Medulla oblongata (tissue), 1 donor: ENCODE results near the gene TMC6.

Experiments
- DNase-seq: peaks from one replicate; pipeline ENCODE4 v3.0.0-alpha.2; 2015; ENCODE audit errors: extremely low spot score

Gene TMC6

DNA sequence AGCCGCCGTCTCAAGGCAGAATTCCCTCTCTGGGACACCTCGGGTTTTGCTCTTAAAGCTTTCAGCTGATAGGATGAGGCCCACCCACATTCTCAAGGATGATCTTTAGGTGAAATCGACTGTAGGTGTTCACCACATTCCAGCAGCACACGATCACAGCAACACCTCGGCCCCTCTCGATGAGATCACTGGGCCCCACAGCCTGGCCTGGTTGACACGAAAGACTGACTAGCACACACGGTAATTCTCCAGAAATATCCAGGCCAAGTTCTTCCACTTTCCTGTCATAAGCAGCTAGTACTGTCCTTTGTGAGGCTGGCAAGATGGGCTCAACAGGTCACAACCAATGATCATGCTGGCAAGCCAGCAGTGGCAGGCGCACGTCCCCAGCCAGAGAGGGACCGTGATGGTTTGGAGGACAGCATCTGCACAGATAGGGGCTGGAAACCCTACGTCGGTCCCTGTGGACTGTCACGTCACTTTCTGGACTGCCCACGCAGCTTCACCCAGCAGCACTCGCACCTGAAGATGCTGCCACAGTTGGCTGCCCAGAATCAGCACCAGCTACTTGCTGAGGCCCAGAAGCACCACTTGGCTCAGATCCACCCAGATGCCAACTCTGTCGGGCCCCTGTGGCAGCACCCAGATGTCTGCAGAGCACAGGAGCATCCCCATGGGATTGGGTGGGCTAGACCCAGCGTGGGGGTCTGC lies 17.4 kb downstream of the TMC6 start:
- no peak for DNase-seq

DNA sequence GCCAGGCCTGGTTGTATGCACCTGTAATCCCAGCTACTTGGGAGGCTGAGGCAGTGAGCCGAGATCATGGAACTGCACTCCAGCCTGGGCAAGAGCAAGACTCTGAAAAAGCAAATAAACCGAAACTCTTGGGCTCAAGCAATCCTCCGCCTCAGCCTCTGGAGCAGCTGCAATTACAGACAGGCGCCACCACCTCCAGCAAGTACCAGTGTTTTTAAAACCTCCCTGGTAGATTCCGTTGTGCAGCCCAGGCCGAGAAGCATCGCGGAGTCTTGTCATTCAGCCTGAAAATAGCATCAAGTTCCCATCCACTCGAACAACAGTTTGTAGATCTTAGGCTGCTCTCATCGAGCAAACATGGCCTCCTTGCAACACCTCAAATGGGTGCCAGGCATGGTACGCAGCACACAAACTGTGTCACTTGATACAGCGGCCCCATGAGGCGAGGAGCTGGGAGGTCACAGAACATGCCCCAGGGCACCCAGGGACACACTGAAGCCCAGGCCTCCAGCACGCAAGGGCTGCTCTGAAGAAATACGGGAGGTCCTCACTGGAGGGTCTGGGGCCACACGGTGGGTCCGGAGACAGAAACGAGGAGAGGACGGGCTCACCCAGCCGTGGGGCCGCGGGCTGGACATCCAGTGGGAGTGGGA lies 18.1 kb downstream of the TMC6 start:
- no peak for DNase-seq

DNA sequence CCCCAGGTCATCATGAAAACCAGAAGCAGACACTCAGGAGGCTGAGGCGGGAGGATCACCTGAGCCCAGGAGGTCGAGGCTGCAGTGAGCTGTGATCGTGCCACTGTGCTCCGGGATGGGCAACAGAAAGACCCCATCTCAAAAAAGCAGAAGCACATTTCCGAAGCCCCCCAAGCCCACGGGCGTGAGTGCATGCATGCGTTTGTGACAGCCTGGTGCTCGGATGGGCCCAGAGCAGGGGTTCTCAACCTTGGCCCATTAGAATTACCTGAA lies 19.1 kb downstream of the TMC6 start:
- DNase-seq = no peak

DNA sequence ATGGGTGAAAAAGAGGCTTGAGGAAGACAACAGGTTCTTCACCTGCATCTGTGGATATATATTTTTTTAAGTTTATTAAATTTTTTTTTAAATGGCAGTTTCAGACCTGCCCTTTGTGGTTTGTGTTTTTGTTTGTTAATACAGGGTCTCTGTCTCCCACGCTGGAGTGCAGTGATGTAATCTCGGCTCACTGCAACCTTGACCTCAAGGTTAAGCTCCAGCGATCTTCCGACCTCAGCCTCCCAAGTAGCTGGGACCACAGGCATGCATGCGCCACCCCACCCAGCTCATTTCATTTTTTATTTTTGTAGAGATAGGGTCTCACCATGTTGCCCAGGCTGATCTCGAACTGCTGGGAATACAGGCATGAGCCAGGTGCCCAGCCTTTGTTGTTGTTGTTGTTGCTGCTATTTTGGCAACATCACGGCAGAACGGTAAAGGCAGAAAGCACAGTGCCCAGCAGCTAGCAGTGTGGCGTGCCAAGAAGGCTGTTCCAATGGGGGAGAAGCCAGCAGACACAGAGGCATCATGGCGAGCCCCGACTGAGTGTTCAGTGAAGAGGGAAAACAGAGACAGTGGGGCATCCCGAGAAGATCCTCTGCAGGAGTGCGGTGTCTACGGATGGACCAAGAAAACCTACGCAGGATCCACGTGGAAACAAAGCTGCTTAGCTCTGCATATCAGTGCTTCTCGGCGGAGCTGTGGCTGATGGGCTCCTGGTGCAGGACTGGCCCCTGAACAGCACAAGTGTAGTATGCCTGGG lies 19.6 kb downstream of the TMC6 start:
- DNase-seq = no peak

DNA sequence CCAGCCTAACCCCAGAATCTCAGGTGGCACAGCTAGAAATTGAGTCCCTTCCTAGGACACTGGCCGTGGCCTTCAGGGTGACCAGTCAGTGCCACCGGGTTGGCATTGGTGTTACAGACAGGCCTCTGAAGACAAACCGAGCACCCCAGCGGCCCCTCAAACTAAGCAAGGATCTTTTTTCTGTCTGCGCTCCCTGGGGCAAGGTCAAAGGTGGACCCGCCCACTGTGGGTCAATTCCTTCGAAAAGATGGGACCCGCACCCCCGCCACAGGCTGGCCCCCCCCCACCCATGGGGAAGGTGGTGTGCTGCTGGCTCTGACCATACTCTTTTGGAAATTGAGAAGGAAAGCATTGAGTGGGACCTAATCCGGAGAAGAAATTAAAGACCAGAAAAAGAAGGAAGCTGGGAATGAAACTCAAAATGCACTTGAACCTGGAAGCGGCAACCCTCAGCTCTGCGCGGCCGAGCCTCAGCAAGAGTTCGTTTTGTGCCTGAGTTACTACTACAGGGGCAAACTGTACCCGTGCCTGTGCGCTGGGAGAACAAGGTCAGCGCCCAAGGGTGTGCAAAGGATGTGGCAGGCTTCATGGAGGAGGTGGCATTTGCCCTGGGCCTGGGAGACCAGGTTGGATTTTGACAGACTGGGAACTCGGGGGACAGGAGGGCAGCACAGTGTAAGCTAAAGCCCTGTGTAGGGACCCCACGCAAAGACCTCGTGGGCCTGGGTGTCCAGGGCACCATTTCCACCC lies 20.4 kb downstream of the TMC6 start:
- no peak for DNase-seq

DNA sequence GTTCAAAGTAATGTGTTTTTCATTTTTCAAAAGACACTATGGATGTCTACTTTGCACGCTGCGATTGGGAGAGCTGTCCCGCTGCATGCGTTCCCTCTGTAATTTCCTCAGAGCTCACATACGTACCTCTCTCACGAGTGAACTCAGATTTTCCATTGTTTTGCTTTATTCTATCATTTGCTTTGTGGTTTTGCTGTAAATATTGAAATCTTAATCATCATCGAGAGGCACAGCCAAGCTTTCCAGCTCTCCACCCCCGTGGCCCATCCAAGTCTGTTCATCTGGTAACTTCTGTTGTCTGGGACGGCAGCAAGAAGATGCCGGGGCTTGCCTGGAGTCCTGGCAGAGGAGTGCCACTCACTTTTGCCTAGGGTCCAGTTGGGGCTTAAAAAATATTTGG lies 21.1 kb downstream of the TMC6 start:
- no peak for DNase-seq

DNA sequence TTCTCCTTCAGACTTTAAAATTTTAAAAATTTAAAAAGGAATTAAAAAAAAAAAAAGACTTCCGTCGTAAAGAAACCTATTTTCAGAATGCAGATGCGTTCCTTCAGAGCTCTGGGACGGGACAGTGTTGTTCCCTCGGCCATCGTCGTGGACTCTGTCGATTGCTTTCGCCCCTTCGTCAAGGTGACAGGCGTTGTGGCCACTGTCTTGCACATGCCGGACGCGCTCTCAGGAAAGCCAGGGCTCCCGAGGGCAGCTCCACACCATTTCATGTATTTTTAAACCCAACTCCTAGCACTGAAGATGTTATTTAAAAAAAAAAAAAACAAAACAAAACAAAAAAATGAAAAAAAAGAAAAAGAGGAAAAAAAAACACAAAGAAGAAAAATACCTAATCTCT lies 22.3 kb downstream of the TMC6 start:
- no peak for DNase-seq

DNA sequence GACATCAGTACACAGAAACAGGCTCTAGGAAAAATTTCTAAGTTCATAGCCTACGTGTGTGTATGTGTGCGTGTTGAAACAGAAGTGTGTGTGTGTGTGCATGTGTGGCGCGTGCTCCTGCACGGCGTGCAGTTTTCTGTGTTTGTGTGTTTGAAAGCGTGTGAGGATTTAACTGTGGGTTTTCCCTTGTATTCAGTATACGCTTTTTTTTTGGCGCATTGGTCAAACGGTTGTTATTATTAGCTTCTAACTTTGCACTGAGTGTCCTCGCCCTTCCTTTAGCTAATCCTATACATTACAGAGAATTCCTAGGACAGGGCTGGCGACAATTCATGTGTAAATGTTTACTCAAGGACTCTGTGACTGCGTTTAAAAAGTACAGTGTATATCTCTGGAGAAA lies 23.0 kb downstream of the TMC6 start:
- no peak for DNase-seq

DNA sequence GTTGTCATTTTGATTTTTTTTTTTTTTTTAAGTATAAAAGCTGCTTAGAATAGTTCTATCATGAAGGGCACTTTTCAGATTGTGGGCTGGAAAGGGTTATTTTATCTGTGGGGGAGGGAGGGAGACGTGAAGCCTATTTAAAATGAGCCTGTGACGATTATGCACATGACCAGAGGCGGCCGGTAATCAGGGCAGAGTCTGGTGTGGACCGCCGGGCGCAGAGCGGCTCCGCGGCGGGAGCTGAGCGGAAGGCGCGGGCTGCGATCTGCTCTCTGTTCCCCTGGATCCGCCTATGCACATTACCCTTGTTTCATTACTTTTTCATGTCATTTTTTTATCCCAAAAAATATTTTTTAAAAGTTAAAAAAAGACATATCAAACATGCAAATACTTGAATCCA lies 23.5 kb downstream of the TMC6 start:
- no peak for DNase-seq

DNA sequence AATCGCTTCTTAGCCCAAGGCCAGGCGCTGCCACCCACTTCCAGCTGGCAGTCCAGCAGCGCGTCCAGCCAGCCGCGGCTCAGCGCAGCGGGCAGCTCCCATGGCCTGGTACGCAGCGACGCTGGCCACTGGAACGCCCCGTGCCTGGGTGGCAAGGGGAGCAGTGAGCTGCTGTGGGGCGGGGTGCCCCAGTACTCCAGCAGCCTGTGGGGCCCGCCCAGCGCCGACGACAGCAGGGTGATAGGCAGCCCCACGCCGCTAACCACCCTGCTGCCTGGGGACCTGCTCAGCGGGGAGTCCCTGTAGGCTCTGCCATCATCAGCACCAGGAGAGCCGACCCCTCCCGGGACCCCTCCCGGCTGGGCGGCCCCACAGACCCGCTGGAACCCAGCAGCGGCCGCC lies 24.0 kb downstream of the TMC6 start:
- no peak for DNase-seq

DNA sequence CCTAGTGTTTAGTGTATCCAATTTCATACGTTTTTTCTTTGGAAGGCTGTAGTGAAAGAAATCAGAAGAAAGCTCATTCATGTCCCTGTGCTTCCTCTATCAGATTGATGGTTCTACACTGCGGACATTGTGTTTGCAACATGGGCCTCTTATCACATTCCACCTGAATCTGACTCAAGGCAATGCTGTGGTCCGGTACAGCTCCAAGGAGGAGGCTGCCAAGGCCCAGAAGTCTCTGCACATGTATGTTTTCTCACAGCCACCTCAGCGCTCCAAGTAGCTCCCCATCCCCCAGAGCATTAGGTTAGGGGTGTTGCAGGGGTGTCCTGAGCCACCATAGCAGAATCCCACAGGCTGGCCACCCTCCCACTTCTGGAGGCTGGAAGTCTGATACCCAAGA lies 25.2 kb downstream of the TMC6 start:
- no peak for DNase-seq

DNA sequence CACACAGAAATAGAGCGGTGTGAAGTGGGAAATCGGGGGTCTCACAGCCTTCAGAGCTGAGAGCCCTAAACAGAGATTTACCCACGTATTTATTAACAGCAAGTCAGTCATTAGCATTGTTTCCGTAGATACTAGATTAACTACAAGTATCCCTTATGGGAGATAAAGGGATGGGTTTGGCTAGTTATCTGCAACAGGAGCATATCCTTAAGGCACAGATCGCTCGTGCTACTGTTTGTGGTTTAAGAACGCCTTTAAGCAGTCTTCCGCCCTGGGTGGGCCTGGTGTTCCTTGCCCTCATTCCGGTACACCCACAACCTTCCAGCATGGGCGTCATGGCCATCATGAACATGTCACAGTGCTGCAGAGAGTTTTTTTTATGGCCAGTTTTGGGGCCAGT lies 27.0 kb downstream of the TMC6 start:
- no peak for DNase-seq

DNA sequence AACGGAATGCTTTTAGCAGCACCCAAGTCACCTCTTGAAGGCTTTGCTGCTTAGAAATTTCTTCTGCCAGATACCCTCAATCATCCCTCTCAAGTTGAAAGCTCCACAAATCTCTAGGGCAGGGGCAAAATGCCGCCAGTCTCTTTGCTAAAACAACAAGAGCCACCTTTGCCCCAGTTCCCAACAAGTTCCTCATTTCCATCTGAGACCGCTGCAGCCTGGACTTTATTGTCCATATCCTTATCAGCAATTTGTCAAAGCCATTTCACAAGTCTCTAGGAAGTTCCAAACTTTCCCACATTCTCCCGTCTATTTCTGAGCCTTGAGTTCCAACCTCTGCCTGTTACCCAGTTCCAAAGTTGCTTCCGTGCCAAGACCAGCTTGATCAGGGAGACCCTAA lies 27.4 kb downstream of the TMC6 start:
- no peak for DNase-seq

DNA sequence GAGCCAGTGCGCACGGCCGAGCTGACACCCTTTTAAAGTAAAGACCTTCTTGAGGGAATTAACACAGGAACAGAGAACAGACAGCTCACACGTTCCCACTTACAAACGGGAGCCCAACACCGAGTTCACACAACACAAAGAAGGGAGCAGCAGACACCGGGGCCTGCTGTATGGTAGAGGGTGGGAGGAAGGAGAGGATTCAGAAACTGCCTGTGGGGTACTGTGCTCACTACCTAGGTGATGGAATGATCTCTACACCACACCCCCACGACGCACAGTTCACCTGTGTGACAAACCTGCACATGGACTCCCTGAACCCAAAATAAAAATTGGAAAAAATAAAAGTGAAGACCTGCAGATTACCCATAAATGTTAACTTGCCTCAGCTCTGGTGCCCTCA lies 32.5 kb downstream of the TMC6 start:
- no peak for DNase-seq

DNA sequence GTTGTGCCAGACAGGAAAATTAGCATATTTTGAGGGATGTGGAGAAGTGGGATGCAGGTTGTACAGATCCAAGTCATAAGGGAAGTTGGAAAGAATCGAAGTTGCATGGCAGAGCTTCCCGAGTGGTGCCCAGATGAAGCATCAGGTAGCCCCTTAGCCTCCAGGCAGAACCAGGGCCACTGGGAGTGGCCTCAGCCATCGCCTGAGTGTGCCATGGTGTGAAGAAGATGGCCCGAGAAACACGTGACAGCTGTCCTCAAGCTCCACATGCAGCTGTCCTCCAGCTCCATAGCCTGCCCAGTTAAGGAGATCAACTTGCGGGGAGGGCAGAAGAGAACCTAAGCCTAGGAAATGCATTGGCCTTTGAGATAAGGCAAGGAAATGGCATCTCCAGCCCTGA lies 33.5 kb downstream of the TMC6 start:
- no peak for DNase-seq

DNA sequence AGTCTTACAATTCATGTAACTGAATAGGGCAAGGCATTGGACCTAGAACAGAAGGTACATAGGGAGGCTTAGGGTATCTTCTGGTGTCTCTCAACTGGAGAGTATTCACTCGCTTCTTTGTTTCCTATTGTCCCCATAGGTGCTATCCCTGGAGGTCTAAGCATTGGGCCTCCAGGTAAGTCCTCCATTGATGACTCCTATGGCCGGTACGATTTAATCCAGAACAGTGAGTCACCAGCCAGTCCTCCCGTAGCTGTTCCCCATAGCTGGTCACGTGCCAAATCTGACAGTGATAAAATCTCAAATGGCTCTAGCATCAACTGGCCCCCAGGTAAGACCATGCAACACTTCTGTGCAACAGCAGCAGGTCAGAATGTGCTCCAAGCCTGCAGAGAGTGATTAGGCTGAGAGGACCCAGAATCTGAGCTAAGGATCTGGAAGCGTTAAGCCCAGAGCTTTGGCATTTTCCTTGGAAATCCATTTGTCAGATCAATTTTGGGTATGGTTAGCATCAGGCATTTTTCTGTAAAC lies 35.7 kb downstream of the TMC6 start:
- DNase-seq = no peak

DNA sequence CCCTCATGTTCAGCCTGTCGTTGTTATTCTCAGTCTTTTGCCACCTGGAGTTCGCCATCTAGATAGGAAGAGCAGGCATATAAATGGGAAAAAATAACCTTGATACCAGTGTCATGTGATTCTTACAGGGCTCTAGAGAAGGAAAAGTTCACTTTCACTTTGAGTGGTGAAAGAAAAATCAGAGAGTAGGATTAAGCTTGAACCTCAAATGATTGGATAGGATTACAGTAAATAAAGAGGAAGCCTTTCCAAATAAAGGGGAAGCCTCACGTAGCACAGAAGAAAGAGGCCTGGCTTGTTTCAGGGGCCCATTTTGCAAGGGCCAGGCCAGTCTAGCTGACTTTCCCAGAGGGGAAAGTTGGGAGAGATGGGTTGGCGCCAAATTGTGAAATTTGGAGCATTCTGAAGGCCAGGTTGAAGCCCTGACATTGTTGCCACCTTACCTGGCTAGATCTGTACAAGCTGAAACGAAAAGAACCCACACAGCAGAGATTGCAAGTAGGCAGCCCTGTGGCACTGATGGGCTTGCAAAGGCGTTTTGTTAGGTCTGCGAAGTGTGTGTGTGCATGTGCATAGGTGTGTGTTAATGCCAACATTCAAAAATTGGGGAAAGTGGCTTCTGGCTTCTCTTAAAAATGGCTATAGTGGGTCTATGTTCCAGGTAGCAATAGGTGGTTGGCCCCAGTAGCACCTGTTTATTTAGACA lies 38.8 kb downstream of the TMC6 start:
- peak; percentile 52 for DNase-seq

DNA sequence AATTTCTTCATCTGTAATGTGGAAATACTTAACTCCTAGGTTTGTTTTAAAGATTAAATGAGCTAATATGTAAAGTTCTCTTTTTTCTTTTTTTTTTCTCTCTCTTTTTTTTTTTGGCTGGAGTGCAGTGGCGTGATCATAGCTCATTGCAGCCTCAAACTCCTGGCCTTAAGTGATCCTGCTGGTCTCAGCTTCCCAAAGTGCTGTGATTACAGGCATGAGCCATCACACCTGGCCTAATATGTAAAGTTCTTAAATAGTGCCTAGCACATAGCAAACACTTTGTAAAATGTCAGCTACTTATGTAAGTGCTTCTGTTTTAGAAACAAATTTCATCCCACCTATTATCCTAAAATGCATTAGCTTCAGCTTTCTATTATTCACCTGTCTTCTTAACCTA lies 40.0 kb downstream of the TMC6 start:
- DNase-seq = no peak

DNA sequence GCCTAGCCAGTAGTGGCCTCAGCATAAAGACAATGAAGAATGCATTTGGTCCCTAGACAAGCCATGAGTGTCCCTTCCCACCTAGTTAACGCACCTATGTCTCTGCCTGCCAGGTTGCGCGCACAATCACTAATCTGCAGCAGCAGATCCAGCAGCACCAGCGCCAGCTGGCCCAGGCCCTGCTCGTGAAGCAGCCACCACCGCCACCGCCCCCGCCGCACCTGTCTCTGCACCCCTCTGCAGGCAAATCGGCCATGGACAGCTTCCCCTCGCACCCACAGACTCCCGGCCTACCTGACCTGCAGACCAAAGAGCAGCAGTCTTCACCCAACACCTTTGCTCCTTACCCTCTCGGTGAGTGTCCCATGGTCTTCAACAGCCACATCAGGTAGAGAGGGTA lies 41.8 kb downstream of the TMC6 start:
- DNase-seq = no peak

DNA sequence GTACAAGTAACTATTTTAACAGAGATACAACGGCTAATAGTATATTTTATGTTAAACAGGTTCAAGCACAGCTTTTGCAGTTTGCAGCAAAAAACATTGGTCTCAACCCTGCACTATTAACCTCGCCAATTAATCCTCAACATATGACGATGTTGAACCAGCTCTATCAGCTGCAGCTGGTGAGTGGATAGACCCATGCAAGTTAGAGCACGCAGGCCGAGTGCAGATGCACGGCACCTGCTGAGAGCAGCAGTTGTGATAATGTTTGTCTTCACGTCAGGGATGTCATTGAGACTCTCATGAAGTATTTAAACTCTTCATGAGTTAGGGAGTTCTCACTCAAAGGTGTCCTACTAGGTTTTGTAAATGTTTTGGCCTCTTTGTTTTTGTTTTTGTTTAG lies 45.6 kb downstream of the TMC6 start:
- peak; percentile 21 for DNase-seq

DNA sequence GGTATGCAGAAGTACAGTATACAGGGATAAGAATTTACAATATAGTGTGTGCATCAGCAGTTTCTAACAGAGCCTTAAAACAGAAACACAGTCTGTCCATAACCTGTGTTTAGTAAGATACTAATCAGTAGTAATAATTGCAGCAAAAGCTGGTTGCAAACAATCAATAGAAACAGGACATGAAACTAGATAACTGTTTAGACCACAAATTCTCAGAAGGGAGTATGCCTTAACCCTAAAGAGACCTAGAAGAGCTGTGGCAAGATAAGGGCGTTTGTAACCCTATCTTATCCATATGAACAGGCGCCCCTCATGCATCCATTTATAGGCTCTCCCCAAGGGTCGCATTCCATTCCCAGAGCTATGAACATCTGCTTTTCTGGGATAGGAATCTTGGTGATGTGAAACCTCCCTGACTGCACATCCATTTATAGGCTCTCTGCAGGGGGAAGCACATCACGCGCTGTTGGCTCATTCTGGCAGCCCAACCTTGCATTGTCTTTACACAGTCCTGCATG lies 46.1 kb downstream of the TMC6 start:
- peak; percentile 27 for DNase-seq

DNA sequence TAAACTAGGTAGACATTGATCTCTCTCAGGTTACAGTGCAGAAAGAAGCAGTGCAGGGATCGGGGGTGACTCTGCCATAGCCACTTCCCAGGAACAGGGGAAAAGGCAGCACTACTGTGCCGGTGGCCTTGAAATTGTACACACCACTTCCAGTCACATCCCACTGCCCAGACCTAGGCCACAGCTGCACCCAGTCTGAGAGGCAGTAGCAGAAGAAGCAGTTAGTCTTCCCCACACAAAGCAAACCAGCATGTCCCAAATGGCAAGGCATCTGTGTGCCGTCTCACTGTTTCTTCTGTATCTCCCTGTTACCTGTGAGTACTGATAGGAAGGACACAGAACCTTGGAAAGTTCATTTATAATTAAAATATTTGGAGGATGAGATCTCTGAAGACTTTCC lies 47.0 kb downstream of the TMC6 start:
- no peak for DNase-seq
